GM13976 (cell line): ENCODE data around the gene MYT1.

ENCODE experiments used
- DNase-seq: peaks from one replicate; pipeline ENCODE4 v3.0.0; 2012; ENCODE audit warnings: low spot score
- CTCF ChIP-seq: IDR thresholded peaks from 2 replicates; pipeline ENCODE4 v1.5.1; 2012; ENCODE audit warnings: borderline replicate concordance, mild to moderate bottlenecking; ENCODE audit not compliant: insufficient read depth; ENCODE audit errors: extremely low read depth, missing control alignments, control extremely low read depth
- in situ Hi-C: fragments of 300-500 bp; cut with MboI; formaldehyde crosslinking; loops from one replicate; pipeline ENCODE4 v1.12.0; 2022; ENCODE audit warnings: low sequenced_read_pairs, mixed read lengths, inconsistent platforms; ENCODE audit not compliant: unreplicated experiment

Gene MYT1

GRCh38 chr20:64236137-64237088, 72.2 kb downstream of the MYT1 start:
- DNase-seq: no peak
- TF ChIP-seq CTCF: no peak
- in situ Hi-C loops: no loop called here

GRCh38 chr20:64237316-64237715, 73.1 kb downstream of the MYT1 start:
- no peak for DNase-seq
- TF ChIP-seq CTCF: no peak
- in situ Hi-C loops: no loop called here

GRCh38 chr20:64238115-64238825, 74.0 kb downstream of the MYT1 start:
- no peak for DNase-seq
- in situ Hi-C loops: no loop called here
- no peak for TF ChIP-seq CTCF

GRCh38 chr20:64238851-64239387, 74.7 kb downstream of the MYT1 start:
- DNase-seq: peak; percentile 89
- in situ Hi-C loops: no loop called here
- no peak for TF ChIP-seq CTCF

GRCh38 chr20:64239449-64240242, 75.4 kb downstream of the MYT1 start:
- no peak for DNase-seq
- in situ Hi-C loops: no loop called here
- TF ChIP-seq CTCF: no peak
